Thyroid gland (tissue), 4 donors: ENCODE results near the gene MFGE8.

ENCODE experiments used
- POLR2A ChIP-seq, 2 donors: fragments of 450-650 bp; IDR thresholded peaks; one replicate each; pipeline ENCODE4 v1.6.1; 2017; ENCODE audit warnings: antibody characterized with exemption in 2 of 2, mild to moderate bottlenecking in 2 of 2, moderate library complexity in 1 of 2
- TF ChIP-seq, protein P1 (sequence below), 6 experiments: fragments of 200-600 bp in 3 of 6; fragments of 450-650 bp in 3 of 6; sonication (generic) in 3 of 6; IDR thresholded peaks; one replicate each; pipeline ENCODE4 v1.5.1; 2016 to 2019; ENCODE audit warnings: antibody characterized with exemption in 6 of 6, mild to moderate bottlenecking in 2 of 6, inconsistent platforms in 1 of 6, moderate library complexity in 1 of 6

- TF ChIP-seq, protein P1, sequence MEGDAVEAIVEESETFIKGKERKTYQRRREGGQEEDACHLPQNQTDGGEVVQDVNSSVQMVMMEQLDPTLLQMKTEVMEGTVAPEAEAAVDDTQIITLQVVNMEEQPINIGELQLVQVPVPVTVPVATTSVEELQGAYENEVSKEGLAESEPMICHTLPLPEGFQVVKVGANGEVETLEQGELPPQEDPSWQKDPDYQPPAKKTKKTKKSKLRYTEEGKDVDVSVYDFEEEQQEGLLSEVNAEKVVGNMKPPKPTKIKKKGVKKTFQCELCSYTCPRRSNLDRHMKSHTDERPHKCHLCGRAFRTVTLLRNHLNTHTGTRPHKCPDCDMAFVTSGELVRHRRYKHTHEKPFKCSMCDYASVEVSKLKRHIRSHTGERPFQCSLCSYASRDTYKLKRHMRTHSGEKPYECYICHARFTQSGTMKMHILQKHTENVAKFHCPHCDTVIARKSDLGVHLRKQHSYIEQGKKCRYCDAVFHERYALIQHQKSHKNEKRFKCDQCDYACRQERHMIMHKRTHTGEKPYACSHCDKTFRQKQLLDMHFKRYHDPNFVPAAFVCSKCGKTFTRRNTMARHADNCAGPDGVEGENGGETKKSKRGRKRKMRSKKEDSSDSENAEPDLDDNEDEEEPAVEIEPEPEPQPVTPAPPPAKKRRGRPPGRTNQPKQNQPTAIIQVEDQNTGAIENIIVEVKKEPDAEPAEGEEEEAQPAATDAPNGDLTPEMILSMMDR (IDR thresholded peaks at IDR 0.05), result no peak
- no peak for TF ChIP-seq POLR2A (IDR thresholded peaks at IDR 0.05)
Observed at GRCh38 chr15:88956906-88957305, 43.7 kb upstream of the MFGE8 start.
